HG03139 (cell line): ENCODE data around the gene GTF2B.
"Not testable (repeated sequence)": the region's sequence is repeated elsewhere in the genome, so short reads cannot be mapped to it uniquely, and the experiment has no call there.

Experiments used
- ATAC-seq: cut with Tn5 transposase; IDR thresholded peaks from one replicate; pipeline ENCODE4 v1.9.1; 2021; ENCODE audit not compliant: unreplicated experiment

Gene GTF2B

GRCh38 chr1:88885933-88886332 is 5.4 kb downstream of the GTF2B start:
- ATAC-seq = no peak

- no peak for ATAC-seq
Measured at GRCh38 chr1:88883156-88883555, 8.2 kb downstream of the GTF2B start.

- ATAC-seq = not testable (repeated sequence)
Measured at GRCh38 chr1:88880717-88881116, 10.7 kb downstream of the GTF2B start.

GRCh38 chr1:88878731-88879130 is 12.6 kb downstream of the GTF2B start:
- no peak for ATAC-seq

- ATAC-seq = no peak
Measured at GRCh38 chr1:88877911-88878310, 13.5 kb downstream of the GTF2B start.

GRCh38 chr1:88877382-88877825 is 14.0 kb downstream of the GTF2B start:
- no peak for ATAC-seq

GRCh38 chr1:88876573-88877365 is 14.6 kb downstream of the GTF2B start:
- no peak for ATAC-seq

- no peak for ATAC-seq
Measured at GRCh38 chr1:88875595-88875994, 15.8 kb downstream of the GTF2B start.

GRCh38 chr1:88873737-88874349 is 17.5 kb downstream of the GTF2B start:
- no peak for ATAC-seq

- not testable (repeated sequence) for ATAC-seq
Measured at GRCh38 chr1:88869644-88870043, 21.7 kb downstream of the GTF2B start.

- no peak for ATAC-seq
Measured at GRCh38 chr1:88867743-88868521, 23.4 kb downstream of the GTF2B start.

- no peak for ATAC-seq
Measured at GRCh38 chr1:88851303-88852063, 39.9 kb downstream of the GTF2B start.

GRCh38 chr1:88847643-88848042 is 43.7 kb downstream of the GTF2B start:
- ATAC-seq = no peak

- no peak for ATAC-seq
Measured at GRCh38 chr1:88825721-88826120, 65.6 kb downstream of the GTF2B start.

GRCh38 chr1:88819642-88820041 is 71.7 kb downstream of the GTF2B start:
- not testable (repeated sequence) for ATAC-seq

- ATAC-seq = no peak
Measured at GRCh38 chr1:88813471-88813870, 77.9 kb downstream of the GTF2B start.

- no peak for ATAC-seq
Measured at GRCh38 chr1:88812366-88812765, 79.0 kb downstream of the GTF2B start.

GRCh38 chr1:88803444-88803843 is 87.9 kb downstream of the GTF2B start:
- no peak for ATAC-seq

GRCh38 chr1:88802950-88803349 is 88.4 kb downstream of the GTF2B start:
- no peak for ATAC-seq
